Activated CD8-positive, alpha-beta memory T cell treated with anti-CD3 and anti-CD28 coated beads, Interleukin-2, amount 50 U/mL, for 1 hour (primary cell): Measurements from ENCODE around the gene CSF1.

Experiments
- DNase-seq: peaks from one replicate; pipeline ENCODE4 v3.0.0-alpha.2; 2020; ENCODE audit errors: extremely low read depth

The CSF1 gene

GRCh38 chr1:109978761-109979488, 68.3 kb downstream of the CSF1 start:
- no peak for DNase-seq

- DNase-seq: no peak
Observed at GRCh38 chr1:109979489-109980091, 68.9 kb downstream of the CSF1 start.
